ENCODE data around the gene TMEM38B. TPM values are rescaled to one million over a fixed set of nuclear protein-coding genes. Genes with fewer than 3 reads are reported as not detected.

Gene TMEM38B
- total RNA-seq, 1 donor from 2014 or later = 34.5 TPM

DNA sequence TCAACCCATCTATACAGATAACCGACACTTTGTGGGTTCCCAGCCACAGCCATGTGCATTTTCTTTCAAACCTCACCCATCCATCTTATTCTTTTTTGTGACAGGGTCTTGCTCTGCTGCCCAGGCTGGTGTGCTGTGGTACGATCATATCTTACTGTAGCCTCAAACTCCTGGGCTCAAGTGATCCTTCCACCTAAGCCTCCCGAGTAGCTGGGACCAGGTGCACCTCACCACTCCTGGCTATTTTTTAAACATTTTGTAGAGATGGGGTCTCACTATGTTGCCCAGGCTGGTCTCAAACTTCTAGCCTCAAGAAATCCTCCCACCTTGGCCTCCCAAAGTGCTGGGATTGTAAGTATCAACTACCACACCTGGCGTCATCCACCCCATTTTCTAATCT is 7.4 kb upstream of the TMEM38B start:
- no peak for FAIRE-seq

DNA sequence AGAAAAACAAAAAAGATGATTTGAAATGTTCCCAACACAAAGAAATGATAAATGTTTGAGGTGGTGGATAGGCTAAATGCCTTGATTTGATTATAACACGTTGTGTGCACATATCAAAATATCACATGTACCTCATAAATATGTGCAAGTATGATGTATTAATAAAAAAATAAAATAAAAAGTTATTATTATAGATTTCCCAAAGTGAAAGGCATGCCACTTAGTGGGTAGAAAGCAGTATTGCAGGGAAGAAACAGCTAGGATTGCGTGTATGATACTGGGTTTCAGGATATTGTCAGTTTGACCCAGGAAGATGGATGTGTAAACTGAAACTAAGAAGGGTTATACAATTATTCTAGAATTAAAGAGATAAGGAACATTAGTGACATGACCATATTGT is 3.6 kb upstream of the TMEM38B start:
- DNase-seq (ENCODE audit: low read depth) (peak; percentile 20), FAIRE-seq (no peak)
- Histone ChIP-seq H3K27me3 (ENCODE audit: control insufficient read depth, insufficient read depth, low read length) (no peaks in the 10 kb centered on the region), H3K36me3 (ENCODE audit: control insufficient read depth, insufficient read depth, low read length) (no peaks in the 10 kb centered on the region), H3K4me3 (ENCODE audit: low read depth, low read length) (no peak overlapping the region)
- TF ChIP-seq, protein P1, sequence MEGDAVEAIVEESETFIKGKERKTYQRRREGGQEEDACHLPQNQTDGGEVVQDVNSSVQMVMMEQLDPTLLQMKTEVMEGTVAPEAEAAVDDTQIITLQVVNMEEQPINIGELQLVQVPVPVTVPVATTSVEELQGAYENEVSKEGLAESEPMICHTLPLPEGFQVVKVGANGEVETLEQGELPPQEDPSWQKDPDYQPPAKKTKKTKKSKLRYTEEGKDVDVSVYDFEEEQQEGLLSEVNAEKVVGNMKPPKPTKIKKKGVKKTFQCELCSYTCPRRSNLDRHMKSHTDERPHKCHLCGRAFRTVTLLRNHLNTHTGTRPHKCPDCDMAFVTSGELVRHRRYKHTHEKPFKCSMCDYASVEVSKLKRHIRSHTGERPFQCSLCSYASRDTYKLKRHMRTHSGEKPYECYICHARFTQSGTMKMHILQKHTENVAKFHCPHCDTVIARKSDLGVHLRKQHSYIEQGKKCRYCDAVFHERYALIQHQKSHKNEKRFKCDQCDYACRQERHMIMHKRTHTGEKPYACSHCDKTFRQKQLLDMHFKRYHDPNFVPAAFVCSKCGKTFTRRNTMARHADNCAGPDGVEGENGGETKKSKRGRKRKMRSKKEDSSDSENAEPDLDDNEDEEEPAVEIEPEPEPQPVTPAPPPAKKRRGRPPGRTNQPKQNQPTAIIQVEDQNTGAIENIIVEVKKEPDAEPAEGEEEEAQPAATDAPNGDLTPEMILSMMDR (IDR thresholded peaks at IDR 0.05; ENCODE audit: insufficient read depth, low read length, severe bottlenecking) = peak; percentile 29

More for the DNA sequence above, 7.4 kb upstream of the TMEM38B start:
- TF ChIP-seq, protein P1 (IDR thresholded peaks at IDR 0.05; ENCODE audit: insufficient read depth, low read length, severe bottlenecking) = no peak
- Histone ChIP-seq H3K27me3 (ENCODE audit: control insufficient read depth, insufficient read depth, low read length) (no peaks in the 10 kb centered on the region), H3K4me3 (ENCODE audit: low read depth, low read length) (no peak overlapping the region), H3K36me3 (ENCODE audit: control insufficient read depth, insufficient read depth, low read length) (no peaks in the 10 kb centered on the region)
- no peak for DNase-seq (ENCODE audit: low read depth)

DNA sequence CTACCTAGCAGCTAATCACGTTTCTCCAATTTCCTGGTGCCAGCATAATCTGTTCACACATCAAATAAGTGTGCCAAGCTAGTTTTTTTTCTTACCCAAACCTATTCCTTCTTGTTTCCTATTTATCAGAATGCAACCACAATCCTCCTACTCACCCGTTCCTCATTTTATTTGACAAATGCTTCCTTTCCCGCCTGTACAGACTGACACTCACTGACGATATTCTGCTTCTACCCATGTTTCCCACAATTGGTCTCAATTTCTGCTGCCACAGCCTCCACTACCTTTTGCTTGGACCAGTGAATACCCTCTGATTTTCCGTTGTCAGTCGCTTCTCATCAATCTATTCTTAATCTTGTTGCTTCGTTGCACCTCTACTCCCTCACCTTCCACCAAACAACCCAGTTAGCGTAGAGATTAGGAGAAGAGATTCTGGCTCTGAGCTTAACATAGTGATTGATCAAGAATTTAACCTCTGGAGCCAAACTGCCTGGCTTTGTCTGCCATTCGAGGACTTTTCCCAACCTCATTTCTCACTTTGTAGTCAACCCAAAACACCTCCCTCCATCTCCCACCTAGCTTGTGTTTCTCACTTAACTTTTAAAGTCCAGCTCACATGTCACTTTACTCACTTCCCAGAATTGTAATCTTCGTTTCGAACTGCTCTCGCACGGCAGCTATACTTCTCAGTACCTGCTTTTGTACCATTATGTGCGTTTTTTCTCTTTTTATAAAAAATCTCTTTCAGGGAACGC is 729 bp upstream of the TMEM38B start:
- TF ChIP-seq, protein P1 (IDR thresholded peaks at IDR 0.05; ENCODE audit: insufficient read depth, low read length, severe bottlenecking) = no peak
- Histone ChIP-seq H3K27me3 (ENCODE audit: control insufficient read depth, insufficient read depth, low read length) (no peaks in the 10 kb centered on the region), H3K4me3 (ENCODE audit: low read depth, low read length) (peak overlapping the region; percentile 85), H3K36me3 (ENCODE audit: control insufficient read depth, insufficient read depth, low read length) (no peaks in the 10 kb centered on the region)
- FAIRE-seq = no peak
- peak; percentile 3 for DNase-seq (ENCODE audit: low read depth)

DNA sequence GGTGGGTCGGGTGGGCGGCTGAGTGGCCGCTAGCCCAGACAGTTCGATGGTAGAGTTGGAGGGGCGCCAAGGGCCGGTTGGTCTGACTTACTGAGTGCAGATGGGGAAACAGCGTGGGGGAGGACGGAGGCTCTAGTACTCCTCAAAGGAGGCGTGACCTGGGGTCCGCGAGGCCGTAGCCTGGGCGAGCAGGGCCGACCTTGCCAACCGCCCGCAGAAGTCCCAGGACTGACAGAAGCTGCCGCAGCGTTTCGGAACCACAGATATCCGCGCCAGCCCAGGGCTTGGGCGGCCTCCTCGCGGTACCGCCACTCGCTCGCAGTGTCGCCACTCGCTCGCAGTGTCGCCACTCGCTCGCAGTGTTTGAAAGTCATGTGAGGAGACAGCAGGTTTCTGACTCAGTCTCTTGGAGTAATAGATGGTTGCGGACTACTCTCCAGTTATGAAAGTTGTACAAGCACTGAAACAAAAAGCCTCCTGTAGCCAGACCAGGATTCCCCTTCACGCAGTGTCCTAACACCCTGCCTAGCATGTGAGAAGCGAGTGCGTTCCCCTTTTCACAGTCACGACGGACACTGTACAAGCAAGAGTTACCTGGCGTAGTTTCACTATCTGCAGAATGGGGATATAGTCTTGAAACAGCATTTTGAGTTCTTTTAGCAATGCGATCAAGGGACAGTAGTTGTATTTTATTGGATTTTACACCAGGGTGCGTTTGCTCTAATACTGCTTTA is 674 bp downstream of the TMEM38B start:
- no peaks in the 10 kb centered on the region for H3K27me3 ChIP-seq (ENCODE audit: control insufficient read depth, insufficient read depth, low read length)
- TF ChIP-seq, protein P1 (IDR thresholded peaks at IDR 0.05; ENCODE audit: insufficient read depth, low read length, severe bottlenecking) = no peak
- H3K36me3 ChIP-seq (ENCODE audit: control insufficient read depth, insufficient read depth, low read length) = no peaks in the 10 kb centered on the region
- DNase-seq (ENCODE audit: low read depth) (peak; percentile 36), FAIRE-seq (no peak)
- peak overlapping the region; percentile 85 for H3K4me3 ChIP-seq (ENCODE audit: low read depth, low read length)

DNA sequence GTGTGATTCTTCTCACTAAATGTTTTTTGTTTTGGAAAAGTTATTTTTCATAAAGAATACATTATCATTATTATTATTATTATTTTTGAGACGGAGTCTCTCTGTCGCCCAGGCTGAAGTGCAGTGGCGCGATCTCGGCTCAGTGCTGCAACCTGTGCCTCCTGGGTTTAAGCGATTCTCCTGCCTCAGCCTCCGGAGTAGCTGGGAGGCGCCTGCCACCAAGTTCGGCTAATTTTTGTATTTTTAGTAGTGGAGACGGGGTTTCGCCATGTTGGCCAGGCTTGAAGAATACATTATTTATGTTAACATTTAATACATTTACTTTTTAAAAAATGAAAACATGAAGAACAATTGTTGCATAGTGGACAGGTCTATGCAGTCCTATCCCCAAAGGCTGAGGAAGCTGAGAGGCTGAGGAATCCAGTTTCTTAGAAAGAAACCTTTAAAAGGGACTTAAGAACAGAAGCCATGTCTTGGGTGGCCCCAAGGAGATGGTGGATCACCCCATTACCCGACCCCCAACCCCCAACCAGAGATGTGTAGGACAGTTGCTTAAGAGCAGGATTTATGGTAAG is 2.0 kb downstream of the TMEM38B start:
- no peak overlapping the region for H3K4me3 ChIP-seq (ENCODE audit: low read depth, low read length)
- DNase-seq (ENCODE audit: low read depth) (no peak), FAIRE-seq (no peak)
- TF ChIP-seq, protein P1 (IDR thresholded peaks at IDR 0.05; ENCODE audit: insufficient read depth, low read length, severe bottlenecking) = no peak
- H3K27me3 ChIP-seq (ENCODE audit: control insufficient read depth, insufficient read depth, low read length) = no peaks in the 10 kb centered on the region
- H3K36me3 ChIP-seq (ENCODE audit: control insufficient read depth, insufficient read depth, low read length) = no peaks in the 10 kb centered on the region

All from bronchial epithelial cell (primary cell).